Breast epithelium (tissue), 4 donors: ENCODE measurements around the gene ATP6V1B1. TPM values are rescaled to one million over a fixed set of nuclear protein-coding genes. Genes with fewer than 3 reads are reported as not detected.

Experiments
- DNase-seq, 2 donors: peaks; one replicate each; pipeline ENCODE4 v3.0.0-alpha.2; 2019; ENCODE audit warnings: low spot score in 2 of 2
- H3K27ac ChIP-seq, 2 donors: fragments of 200-600 bp; sonication (generic) in 1 of 2; one replicate each; pipeline ENCODE4 v1.5.1; 2016 to 2019; ENCODE audit warnings: mild to moderate bottlenecking in 1 of 2
- H3K27me3 ChIP-seq, 2 donors: fragments of 200-600 bp; sonication (generic) in 1 of 2; one replicate each; pipeline versions ENCODE4 v1.5.1 to v1.6.0; 2017 to 2019; ENCODE audit warnings: control low read depth in 1 of 2, mild to moderate bottlenecking in 1 of 2
- H3K36me3 ChIP-seq: fragments of 200-600 bp; one replicate; pipeline ENCODE4 v1.5.1; 2019
- H3K4me1 ChIP-seq, 2 donors: fragments of 200-600 bp; sonication (generic); one replicate each; pipeline ENCODE4 v1.5.1; 2016 to 2019; ENCODE audit warnings: control low read depth in 1 of 2
- H3K4me3 ChIP-seq, 3 donors: fragments of 200-600 bp; sonication (generic); 1 replicate in 2 of 3; 2 replicates in 1 of 3; pipeline ENCODE4 v1.5.1; 2016 to 2019; ENCODE audit warnings: mild to moderate bottlenecking in 3 of 3, moderate library complexity in 2 of 3
- H3K9me3 ChIP-seq, 2 donors: fragments of 200-600 bp; sonication (generic) in 1 of 2; one replicate each; pipeline ENCODE4 v1.5.1; 2016 to 2019; ENCODE audit warnings: control low read depth in 1 of 2
- CTCF ChIP-seq, 3 donors: fragments of 450-650 bp; IDR thresholded peaks; one replicate each; pipeline ENCODE4 v1.5.1; 2016 to 2017; ENCODE audit warnings: antibody characterized with exemption in 3 of 3, mild to moderate bottlenecking in 3 of 3, moderate library complexity in 3 of 3
- POLR2A ChIP-seq: fragments of 450-650 bp; IDR thresholded peaks from one replicate; pipeline ENCODE4 v1.6.1; 2016; ENCODE audit warnings: antibody characterized with exemption, mild to moderate bottlenecking, moderate library complexity
- POLR2AphosphoS5 ChIP-seq, 3 donors: sonication (generic); formaldehyde crosslinking; IDR thresholded peaks; one replicate each; pipeline ENCODE4 v1.6.1; 2017; ENCODE audit warnings: antibody characterized with exemption in 3 of 3
- intact Hi-C: fragments of 100-400 bp; cut with DNase I; formaldehyde crosslinking; loops from one replicate; pipeline ENCODE4 v1.15.1; 2023; ENCODE audit warnings: low total_unique reads
- total RNA-seq, 3 donors: library from RNA; depleted of rRNA; stranded (reverse); fragments of >200 nt; gene quantifications; one replicate each; pipeline ENCODE4 v1.1.0, GENCODE V29; 2016

ATP6V1B1 gene
- total RNA-seq, 3 donors from 2014 or later: 1.8 to 38.2 (median 4.6) TPM

- Histone ChIP-seq H3K4me1 (peaks cover 2 to 3% of the 10 kb centered on the region in 2 donors), H3K4me3 (no peak overlapping the region), H3K27me3 (no peaks in the 10 kb centered on the region), H3K27ac (peak overlapping the region in 1 of 2 donors; percentile 59), H3K9me3 (no peaks in the 10 kb centered on the region), H3K36me3 (no peaks in the 10 kb centered on the region)
- peak; percentile 11 to 12 for DNase-seq
- TF ChIP-seq POLR2A: no peak
- TF ChIP-seq CTCF (IDR thresholded peaks at IDR 0.05): no peak
- TF ChIP-seq POLR2AphosphoS5 (IDR thresholded peaks at IDR 0.05): no peak
- intact Hi-C loops: no loop called here
These were observed 52.5 kb downstream of the ATP6V1B1 start for GRCh38 chr2:70988151-70988550.

GRCh38 chr2:70988726-70989648 is 53.3 kb downstream of the ATP6V1B1 start:
- peak; percentile 12 to 35 for DNase-seq
- H3K27me3 ChIP-seq: no peaks in the 10 kb centered on the region

DNA sequence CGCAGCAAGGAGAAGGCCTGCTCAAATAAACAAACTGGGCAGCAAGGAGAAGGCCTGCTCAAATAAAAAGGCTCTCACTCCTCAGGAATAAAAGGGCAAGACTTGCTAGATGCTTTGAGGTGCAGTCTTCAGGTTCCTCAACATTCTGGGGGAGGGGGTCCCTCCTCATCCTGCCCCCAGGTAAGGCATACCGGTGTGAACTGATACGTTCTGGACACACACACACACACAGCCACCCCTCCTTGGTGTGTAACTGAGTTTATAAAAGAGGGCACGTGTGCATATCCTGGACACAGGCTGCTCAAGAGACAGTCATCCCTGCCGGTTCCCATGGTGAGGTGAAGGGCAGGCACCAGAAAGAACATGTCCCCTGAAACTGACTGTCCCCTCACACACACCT is 54.5 kb downstream of the ATP6V1B1 start:
- no peaks in the 10 kb centered on the region for H3K36me3 ChIP-seq
- H3K4me1 ChIP-seq: peaks cover 2 to 9% of the 10 kb centered on the region in 2 donors
- H3K27ac ChIP-seq: no peak overlapping the region
- intact Hi-C loops: no loop called here
- H3K27me3 ChIP-seq: no peaks in the 10 kb centered on the region
- TF ChIP-seq POLR2AphosphoS5 (IDR thresholded peaks at IDR 0.05) (no peak), POLR2A (no peak), CTCF (IDR thresholded peaks at IDR 0.05) (no peak)
- DNase-seq: no peak
- no peaks in the 10 kb centered on the region for H3K9me3 ChIP-seq
- no peak overlapping the region for H3K4me3 ChIP-seq

More at GRCh38 chr2:70988726-70989648, 53.3 kb downstream of the ATP6V1B1 start:
- Histone ChIP-seq H3K4me3 (no peak overlapping the region), H3K4me1 (peaks cover 2 to 9% of the 10 kb centered on the region in 2 donors), H3K9me3 (no peaks in the 10 kb centered on the region), H3K36me3 (no peaks in the 10 kb centered on the region), H3K27ac (peak overlapping the region in 1 of 2 donors; percentile 3)
- TF ChIP-seq POLR2A (no peak), POLR2AphosphoS5 (IDR thresholded peaks at IDR 0.05) (no peak), CTCF (IDR thresholded peaks at IDR 0.05) (no peak)
- intact Hi-C loops: no loop called here

- Histone ChIP-seq H3K27me3 (no peaks in the 10 kb centered on the region), H3K4me1 (peaks cover 2 to 9% of the 10 kb centered on the region in 2 donors), H3K36me3 (no peaks in the 10 kb centered on the region), H3K9me3 (no peaks in the 10 kb centered on the region), H3K4me3 (no peak overlapping the region), H3K27ac (no peak overlapping the region)
- no peak for DNase-seq
- no peak for TF ChIP-seq POLR2AphosphoS5 (IDR thresholded peaks at IDR 0.05)
- TF ChIP-seq CTCF (IDR thresholded peaks at IDR 0.05): no peak
- TF ChIP-seq POLR2A: no peak
- intact Hi-C loops: no loop called here
These were observed 55.4 kb downstream of the ATP6V1B1 start for GRCh38 chr2:70991142-70991541.

- intact Hi-C loops: no loop called here
- Histone ChIP-seq H3K9me3 (no peaks in the 10 kb centered on the region), H3K4me3 (no peak overlapping the region), H3K4me1 (peaks cover 2 to 9% of the 10 kb centered on the region in 2 donors), H3K27ac (no peak overlapping the region), H3K36me3 (no peaks in the 10 kb centered on the region), H3K27me3 (no peaks in the 10 kb centered on the region)
- TF ChIP-seq POLR2AphosphoS5 (IDR thresholded peaks at IDR 0.05): no peak
- TF ChIP-seq CTCF (IDR thresholded peaks at IDR 0.05): no peak
- no peak for TF ChIP-seq POLR2A
- DNase-seq: no peak
These were observed 56.0 kb downstream of the ATP6V1B1 start for GRCh38 chr2:70991742-70992141.
